ENCODE measurements around the gene GPR155.

DNA sequence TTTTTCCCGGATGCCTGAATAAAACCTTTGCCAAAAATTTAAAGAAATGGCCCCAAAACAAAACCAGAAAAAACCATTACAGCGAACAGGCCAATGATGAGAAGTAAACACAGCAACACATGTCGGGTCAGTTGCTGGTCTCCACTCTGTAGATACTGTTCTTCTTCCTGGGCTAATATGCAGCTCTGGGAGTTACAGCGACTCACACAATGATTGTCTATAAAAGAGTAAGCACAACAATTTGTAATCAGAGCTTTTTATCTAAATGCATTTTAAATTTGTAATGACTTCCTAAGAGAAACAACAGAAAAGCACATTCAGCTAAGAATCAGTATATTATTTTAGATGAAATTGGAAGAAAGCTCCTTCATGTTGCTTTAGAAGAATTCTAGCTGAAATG, 40.3 kb downstream of the GPR155 start:
- TF ChIP-seq POLR2A (IDR thresholded peaks at IDR 0.05; ENCODE audit: low read depth, low read length), result no peak
- no peak for TF ChIP-seq POLR2AphosphoS5 (IDR thresholded peaks at IDR 0.05; ENCODE audit: low read depth, low read length)
- no peak for TF ChIP-seq TAF1 (IDR thresholded peaks at IDR 0.05; ENCODE audit: borderline replicate concordance, low read depth, low read length)
